GM19463 (cell line): Measurements from ENCODE around the gene PIP4K2C.
"Not testable (repeated sequence)": the region's sequence is repeated elsewhere in the genome, so short reads cannot be mapped to it uniquely, and the experiment has no call there.

ENCODE experiments used
- ATAC-seq: cut with Tn5 transposase; IDR thresholded peaks from one replicate; pipeline ENCODE4 v1.9.1; 2021; ENCODE audit warnings: mild to moderate bottlenecking, moderate library complexity; ENCODE audit not compliant: unreplicated experiment

PIP4K2C gene

GRCh38 chr12:57558864-57559263 lies 32.1 kb upstream of the PIP4K2C start:
- ATAC-seq: no peak

- ATAC-seq: no peak
These were observed 30.5 kb upstream of the PIP4K2C start for GRCh38 chr12:57560516-57560915.

- ATAC-seq: not testable (repeated sequence)
These were observed 29.9 kb upstream of the PIP4K2C start for GRCh38 chr12:57561117-57561516.

GRCh38 chr12:57563358-57563757 lies 27.6 kb upstream of the PIP4K2C start:
- ATAC-seq: no peak

GRCh38 chr12:57564178-57564740 lies 26.7 kb upstream of the PIP4K2C start:
- ATAC-seq: no peak

DNA sequence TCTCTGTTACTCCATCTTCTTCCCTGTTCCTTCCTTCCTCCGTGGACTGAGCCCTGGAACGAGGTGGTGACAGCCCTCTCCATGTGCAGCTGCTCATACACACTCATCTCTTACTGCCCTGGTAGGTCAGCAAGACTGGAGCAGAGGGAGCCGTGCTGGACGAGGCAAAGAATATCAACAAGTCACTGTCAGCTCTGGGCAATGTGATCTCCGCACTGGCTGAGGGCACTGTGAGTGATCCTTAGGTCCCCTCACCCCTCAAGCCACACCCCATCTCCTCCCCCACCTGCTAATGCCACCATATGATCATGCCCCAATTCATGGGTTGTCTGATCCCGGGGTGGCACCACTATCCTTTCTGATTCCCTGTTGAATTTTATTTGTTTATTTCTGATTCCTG lies 22.2 kb upstream of the PIP4K2C start:
- ATAC-seq: no peak

DNA sequence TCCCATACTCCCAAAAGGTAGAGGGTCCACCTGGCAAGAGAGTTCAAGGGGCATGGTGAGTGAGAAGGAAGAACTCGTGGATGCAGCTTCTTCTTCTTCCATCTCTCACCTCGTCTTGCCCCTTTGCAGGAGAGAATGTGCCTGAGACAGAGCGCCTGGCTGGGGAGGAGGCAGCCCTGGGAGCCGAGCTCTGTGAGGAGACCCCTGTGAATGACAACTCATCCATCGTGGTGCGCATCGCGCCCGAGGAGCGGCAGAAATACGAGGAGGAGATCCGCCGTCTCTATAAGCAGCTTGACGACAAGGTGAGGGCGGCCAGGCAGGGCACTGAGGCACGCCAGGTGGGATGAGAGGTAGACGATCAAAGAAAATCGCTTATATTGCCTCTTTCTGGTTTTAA lies 21.1 kb upstream of the PIP4K2C start:
- no peak for ATAC-seq

DNA sequence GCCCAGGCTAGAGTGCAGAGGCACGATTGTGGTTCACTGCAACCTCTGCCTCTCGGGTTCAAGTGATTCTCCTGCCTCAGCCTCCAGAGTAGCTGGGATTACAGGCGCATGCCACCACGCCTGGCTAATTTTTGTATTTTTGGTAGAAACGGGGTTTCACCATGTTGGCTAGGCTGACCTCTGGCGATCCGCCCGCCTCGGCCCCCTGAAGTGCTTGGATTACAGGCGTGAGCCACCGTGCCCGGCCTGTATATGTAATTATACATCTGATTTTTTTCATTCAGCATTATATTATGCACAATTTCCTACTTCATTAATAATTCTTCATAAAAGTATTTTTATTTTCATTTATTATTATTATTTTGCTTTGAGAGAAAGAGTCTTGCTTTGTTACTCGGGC lies 20.6 kb upstream of the PIP4K2C start:
- not testable (repeated sequence) for ATAC-seq

- ATAC-seq: no peak
These were observed 18.8 kb upstream of the PIP4K2C start for GRCh38 chr12:57571926-57572762.

DNA sequence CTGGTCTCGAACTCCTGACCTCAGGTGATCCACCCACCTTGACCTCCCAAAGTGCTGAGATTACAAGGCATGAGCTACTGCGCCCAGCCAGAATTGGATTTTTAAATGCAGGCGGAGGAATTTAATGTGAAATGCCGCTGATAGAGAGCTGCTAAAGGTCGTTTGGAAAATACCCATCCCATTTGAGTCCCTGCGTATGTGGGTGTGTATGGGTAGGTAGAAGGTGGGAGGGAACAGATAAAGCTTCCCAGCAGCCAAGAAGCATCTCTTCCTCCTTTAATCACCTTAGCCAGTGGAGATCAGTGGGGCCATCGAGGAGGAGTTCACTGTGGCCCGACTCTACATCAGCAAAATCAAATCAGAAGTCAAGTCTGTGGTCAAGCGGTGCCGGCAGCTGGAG lies 16.2 kb upstream of the PIP4K2C start:
- ATAC-seq: no peak

- ATAC-seq: no peak
These were observed 15.0 kb upstream of the PIP4K2C start for GRCh38 chr12:57575771-57576612.

DNA sequence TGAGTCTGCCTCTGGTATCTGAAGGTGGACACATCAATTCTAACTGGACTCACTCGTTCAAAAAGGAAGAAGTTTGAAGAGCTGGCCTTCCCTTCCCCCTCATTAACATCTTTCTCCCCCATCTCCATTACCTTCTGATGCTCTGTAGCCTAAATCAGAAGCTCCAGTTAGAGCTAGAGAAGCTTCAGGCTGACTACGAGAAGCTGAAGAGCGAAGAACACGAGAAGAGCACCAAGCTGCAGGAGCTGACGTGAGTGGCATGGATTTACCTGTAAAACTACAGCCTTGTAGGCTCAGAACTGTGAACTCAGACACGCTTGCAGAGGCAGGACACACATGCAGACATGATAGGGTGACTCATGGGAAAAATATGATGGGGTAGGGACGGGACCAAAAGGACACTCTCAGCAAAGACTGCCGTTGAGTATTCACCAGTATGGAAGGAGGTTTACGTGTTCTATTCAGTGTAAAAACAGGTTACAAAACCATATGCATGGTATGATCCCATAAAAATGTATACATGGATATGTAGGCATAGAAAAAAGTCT lies 14.3 kb upstream of the PIP4K2C start:
- ATAC-seq: no peak

GRCh38 chr12:57577981-57578758 lies 12.8 kb upstream of the PIP4K2C start:
- no peak for ATAC-seq

GRCh38 chr12:57579011-57579410 lies 12.0 kb upstream of the PIP4K2C start:
- no peak for ATAC-seq

DNA sequence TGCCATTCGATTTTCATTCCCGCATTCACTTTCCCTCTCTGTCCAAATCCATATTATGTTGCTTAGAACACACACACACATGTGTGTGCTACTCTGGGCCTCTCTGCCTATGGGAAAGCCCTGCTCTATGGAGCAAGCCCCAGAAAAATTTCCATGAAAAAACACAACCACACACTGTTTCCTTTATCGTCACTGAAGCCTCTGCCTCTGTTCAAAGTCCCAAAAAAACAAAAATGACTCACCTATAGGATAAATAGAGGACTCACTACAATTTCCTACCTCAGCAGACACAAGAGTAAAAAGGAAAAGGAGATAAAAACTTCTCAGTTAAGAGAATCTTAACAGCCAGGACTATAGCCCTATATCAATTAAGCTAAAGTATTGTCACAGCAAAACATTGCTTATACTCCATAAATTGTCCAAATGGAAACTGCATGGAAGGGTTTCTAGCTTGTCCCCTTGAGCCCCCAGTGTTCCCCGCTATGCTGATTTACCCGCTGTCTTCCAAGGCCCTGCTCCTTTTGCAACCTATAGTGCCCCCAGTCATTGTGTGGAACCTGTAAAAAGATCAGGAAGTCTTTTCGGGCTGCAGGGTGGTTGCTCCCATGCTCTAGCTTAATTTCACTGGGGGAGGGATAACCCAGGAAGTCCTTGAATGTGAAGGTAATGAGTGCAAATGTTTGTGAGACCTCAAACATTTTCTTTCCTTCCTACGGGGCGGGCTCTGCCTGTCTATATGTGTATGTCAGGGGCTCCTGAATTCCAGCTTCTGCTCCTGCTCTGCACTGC lies 11.1 kb upstream of the PIP4K2C start:
- no peak for ATAC-seq

GRCh38 chr12:57580466-57580795 lies 10.6 kb upstream of the PIP4K2C start:
- ATAC-seq: no peak

GRCh38 chr12:57581802-57582201 lies 9.2 kb upstream of the PIP4K2C start:
- ATAC-seq: no peak

DNA sequence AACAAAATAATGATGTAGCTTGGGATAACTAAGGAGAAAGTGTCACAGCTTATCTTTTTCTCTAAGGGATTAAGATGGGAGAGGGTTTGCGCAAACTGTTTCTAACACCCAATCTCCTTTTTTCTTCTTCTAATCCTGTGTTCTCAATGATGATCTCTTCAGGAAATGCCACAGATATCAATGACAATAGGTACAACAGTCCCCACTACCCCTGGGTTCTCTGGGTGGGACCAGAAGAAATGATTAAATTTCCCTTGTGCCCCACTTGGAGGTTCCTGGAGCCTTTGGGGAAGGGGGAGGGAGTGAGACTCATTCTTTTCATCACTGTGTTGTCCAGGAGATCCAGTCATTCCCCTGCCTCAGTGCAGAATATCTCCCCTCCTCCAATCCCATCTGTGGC lies 8.6 kb upstream of the PIP4K2C start:
- ATAC-seq: no peak

DNA sequence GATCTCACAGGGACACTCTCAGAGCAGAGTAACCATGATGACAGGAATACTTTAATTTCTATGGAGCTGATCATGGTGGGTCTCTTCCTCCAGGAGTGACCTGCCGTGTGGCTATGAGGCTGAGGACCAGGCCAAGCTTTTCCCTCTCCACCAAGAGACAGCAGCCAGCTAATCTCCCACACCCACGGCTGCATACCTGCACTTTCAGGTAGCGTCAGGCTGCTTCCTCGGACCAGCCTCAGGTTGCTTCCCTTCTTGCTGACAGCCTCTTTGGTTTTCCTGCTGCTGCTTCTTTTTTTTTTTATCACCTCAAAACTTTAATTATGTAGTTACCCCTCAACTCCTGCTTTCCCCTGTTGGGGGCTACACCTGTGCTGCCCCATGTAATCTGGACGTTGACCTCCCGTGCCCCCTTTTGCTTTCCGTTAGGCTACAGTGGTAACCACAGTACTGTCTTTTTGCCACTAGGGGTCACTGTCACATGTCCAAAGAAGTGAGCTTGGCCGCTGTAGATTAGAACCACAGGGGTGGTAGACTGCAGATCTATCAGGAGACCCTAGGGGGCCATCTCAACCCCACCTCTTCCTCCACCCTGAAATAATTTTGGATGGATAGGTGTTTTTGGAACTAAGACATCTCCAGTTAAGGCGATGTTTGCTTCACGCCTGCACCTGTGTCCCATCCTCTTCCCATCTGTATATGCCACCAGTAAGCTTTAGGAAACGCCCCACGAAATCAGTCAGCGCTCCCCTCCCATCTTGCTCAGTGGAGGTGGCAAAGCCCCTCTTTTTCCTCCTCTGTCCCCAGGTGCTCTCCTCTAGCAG lies 7.8 kb upstream of the PIP4K2C start:
- ATAC-seq: peak; percentile 98
